Measurements from ENCODE around the gene TRAF3. TPM values are rescaled to one million over a fixed set of nuclear protein-coding genes. Genes with fewer than 3 reads are reported as not detected.
"Not testable (repeated sequence)": the region's sequence is repeated elsewhere in the genome, so short reads cannot be mapped to it uniquely, and the experiment has no call there.

The TRAF3 gene
- total RNA-seq, 5 donors from 2014 or later (not counting 1 experiment from before 2014, with no cell fraction given), result 29.6 to 46.1 (median 35.7) TPM

DNA sequence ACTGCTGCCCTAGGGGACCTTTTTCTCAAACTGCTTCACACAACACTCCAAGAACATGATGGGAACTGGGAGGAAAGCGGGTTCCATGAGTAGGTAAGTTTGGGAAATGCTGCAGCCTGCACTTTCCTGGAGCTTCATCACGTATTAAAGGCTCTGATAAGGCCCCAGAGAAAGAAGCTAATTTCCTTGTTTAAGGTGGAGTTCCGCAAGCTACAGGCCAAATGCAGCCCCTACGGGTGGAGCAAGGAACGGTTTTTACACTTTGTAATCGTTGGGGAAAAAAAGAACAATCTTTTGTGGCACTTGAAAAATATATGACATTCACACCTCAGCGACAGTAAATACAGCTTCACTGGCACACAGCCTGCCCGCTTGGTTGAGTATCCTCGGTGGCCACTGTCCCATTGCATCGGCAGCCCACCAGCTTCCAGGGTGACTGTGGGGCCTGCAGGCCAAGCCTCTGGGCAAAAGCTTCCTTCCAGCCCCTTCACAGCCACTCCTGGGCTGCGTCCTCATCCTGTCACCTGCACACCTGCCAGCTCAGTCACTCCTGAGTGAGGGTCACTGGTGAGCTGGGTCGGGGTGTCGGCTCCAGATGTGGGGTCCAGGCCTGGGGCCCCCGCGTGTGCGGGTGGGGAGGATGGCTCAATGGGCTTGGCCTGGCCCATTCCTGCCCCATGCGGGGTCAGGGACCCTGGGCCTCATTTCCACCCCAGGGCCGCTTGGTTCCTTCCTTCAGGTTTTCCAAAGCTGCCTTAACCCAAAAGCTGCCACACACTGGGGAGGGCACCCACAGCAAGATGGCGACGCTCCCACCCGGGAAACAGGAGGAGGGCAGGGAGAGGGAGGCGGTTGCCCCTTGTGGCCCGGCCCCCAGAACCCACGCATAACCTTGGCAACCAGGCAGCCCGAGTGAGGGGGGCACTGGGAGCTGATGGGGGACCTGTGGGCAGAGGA lies 147.7 kb downstream of the TRAF3 start:
- ChIA-PET CTCF (no interaction called here), POLR2A (no interaction called here)
- H3K9me3 ChIP-seq, result no peaks in the 10 kb centered on the region
- H3K27me3 Mint-ChIP-seq, result peaks cover 7 to 21% of the 10 kb centered on the region in 2 donors
- H3K27ac ChIP-seq (ENCODE audit: low read length), result no peak overlapping the region
- peaks cover 2 to 70% of the 10 kb centered on the region in 2 experiments for H3K27me3 ChIP-seq (replicated peaks in 1 of 2; ENCODE audit: control insufficient read depth in 2 of 2, extremely low read depth in 1 of 2, insufficient read depth in 2 of 2, low read length in 1 of 2)
- H3K4me1 ChIP-seq (ENCODE audit: control insufficient read depth in 1 of 2, extremely low read depth in 1 of 2, insufficient read depth in 2 of 2, low read length in 2 of 2), result peaks cover 2 to 52% of the 10 kb centered on the region in 2 experiments
- ATAC-seq (replicated peaks in 1 of 4) (no peak), DNase-seq (no peak)
- H3K36me3 Mint-ChIP-seq, result no peaks in the 10 kb centered on the region
- no peak overlapping the region for H3K27ac Mint-ChIP-seq
- WGBS (ENCODE audit: insufficient coverage), result 91% methylated on average over 17 of the region's 25 CpGs
- H3K36me3 ChIP-seq (ENCODE audit: control insufficient read depth in 2 of 2, extremely low read depth in 1 of 2, insufficient read depth in 1 of 2, low read length in 1 of 2), result no peaks in the 10 kb centered on the region
- peak overlapping the region in 1 of 3 donors; percentile 42 for H3K4me3 Mint-ChIP-seq
- H3K9me3 Mint-ChIP-seq, result no peaks in the 10 kb centered on the region
- no peak overlapping the region for H3K4me3 ChIP-seq (ENCODE audit: control insufficient read depth in 1 of 2, extremely low read depth in 1 of 2, low read length in 1 of 2)
- H3K4me1 Mint-ChIP-seq, result peaks cover 16 to 28% (median 18%) of the 10 kb centered on the region in 3 donors

DNA sequence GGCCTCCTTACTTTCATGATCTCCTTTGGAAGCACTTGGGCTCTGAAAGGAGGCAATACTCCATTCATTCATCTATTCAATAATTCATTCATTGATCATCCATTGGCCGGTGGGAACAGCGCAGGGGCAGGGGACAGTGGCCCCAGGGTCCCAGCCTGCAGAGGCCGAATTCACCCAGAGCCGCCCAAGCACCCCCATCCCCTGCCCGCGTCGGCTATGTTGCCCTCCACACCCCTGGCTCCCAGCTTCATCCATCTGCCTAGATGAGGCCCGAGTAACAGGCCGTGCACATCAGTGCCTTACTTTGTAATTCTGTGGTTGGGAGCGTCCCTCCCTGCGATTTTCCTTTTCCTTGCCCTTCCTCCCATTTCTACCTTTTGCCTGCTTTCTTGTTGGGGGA lies 148.4 kb downstream of the TRAF3 start:
- ChIA-PET POLR2A (no interaction called here), CTCF (no interaction called here)
- H3K4me3 Mint-ChIP-seq, result no peak overlapping the region
- Histone ChIP-seq H3K36me3 (ENCODE audit: control insufficient read depth in 2 of 2, extremely low read depth in 1 of 2, insufficient read depth in 1 of 2, low read length in 1 of 2) (no peaks in the 10 kb centered on the region), H3K9me3 (no peaks in the 10 kb centered on the region), H3K4me3 (ENCODE audit: control insufficient read depth in 1 of 2, extremely low read depth in 1 of 2, low read length in 1 of 2) (no peak overlapping the region), H3K27me3 (replicated peaks in 1 of 2; ENCODE audit: control insufficient read depth in 2 of 2, extremely low read depth in 1 of 2, insufficient read depth in 2 of 2, low read length in 1 of 2) (peaks cover 2 to 74% of the 10 kb centered on the region in 2 experiments), H3K27ac (ENCODE audit: low read length) (no peak overlapping the region), H3K4me1 (ENCODE audit: control insufficient read depth in 1 of 2, extremely low read depth in 1 of 2, insufficient read depth in 2 of 2, low read length in 2 of 2) (peaks cover 2 to 57% of the 10 kb centered on the region in 2 experiments)
- H3K36me3 Mint-ChIP-seq, result no peaks in the 10 kb centered on the region
- H3K27ac Mint-ChIP-seq, result no peak overlapping the region
- no peak for ATAC-seq (replicated peaks in 1 of 4)
- no peak for DNase-seq
- H3K4me1 Mint-ChIP-seq, result peaks cover 16 to 28% (median 19%) of the 10 kb centered on the region in 3 donors
- WGBS (ENCODE audit: insufficient coverage), result 100% methylated on average over 3 of the region's 11 CpGs
- no peaks in the 10 kb centered on the region for H3K9me3 Mint-ChIP-seq
- peaks cover 7 to 22% of the 10 kb centered on the region in 2 donors for H3K27me3 Mint-ChIP-seq

DNA sequence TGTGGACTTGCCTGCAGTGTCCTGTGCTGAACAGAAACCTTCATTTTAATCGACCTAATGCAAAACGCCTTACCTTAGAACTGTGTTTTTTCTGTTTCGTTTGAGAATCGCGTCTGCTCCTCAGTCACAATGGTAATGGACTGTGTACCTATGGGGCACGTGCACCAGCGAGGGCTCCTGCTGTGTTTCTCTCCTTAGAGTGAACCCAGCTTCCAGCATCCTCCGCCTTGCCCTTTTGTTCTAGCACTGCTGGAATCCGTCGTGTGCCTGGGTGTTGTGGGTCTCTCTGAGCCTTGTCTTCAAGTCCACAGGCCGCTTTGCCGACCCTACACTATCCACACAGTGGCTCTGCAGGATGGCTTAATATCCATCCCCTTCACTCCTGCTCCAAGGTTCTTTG lies 148.9 kb downstream of the TRAF3 start:
- Mint-ChIP-seq H3K9me3 (no peaks in the 10 kb centered on the region), H3K36me3 (no peaks in the 10 kb centered on the region), H3K4me1 (peaks cover 16 to 28% (median 22%) of the 10 kb centered on the region in 3 donors), H3K27ac (no peak overlapping the region), H3K27me3 (peaks cover 7 to 25% of the 10 kb centered on the region in 2 donors), H3K4me3 (no peak overlapping the region)
- Histone ChIP-seq H3K27me3 (replicated peaks in 1 of 2; ENCODE audit: control insufficient read depth in 2 of 2, extremely low read depth in 1 of 2, insufficient read depth in 2 of 2, low read length in 1 of 2) (peaks cover 2 to 79% of the 10 kb centered on the region in 2 experiments), H3K9me3 (no peaks in the 10 kb centered on the region), H3K4me3 (ENCODE audit: control insufficient read depth in 1 of 2, extremely low read depth in 1 of 2, low read length in 1 of 2) (no peak overlapping the region), H3K36me3 (ENCODE audit: control insufficient read depth in 2 of 2, extremely low read depth in 1 of 2, insufficient read depth in 1 of 2, low read length in 1 of 2) (no peaks in the 10 kb centered on the region), H3K4me1 (ENCODE audit: control insufficient read depth in 1 of 2, extremely low read depth in 1 of 2, insufficient read depth in 2 of 2, low read length in 2 of 2) (peaks cover 2 to 58% of the 10 kb centered on the region in 2 experiments), H3K27ac (ENCODE audit: low read length) (no peak overlapping the region)
- ATAC-seq (replicated peaks in 1 of 4) (no peak), DNase-seq (no peak)
- WGBS (ENCODE audit: insufficient coverage), result 88% methylated on average over 8 of the region's 12 CpGs
- ChIA-PET CTCF (no interaction called here), POLR2A (no interaction called here)

DNA sequence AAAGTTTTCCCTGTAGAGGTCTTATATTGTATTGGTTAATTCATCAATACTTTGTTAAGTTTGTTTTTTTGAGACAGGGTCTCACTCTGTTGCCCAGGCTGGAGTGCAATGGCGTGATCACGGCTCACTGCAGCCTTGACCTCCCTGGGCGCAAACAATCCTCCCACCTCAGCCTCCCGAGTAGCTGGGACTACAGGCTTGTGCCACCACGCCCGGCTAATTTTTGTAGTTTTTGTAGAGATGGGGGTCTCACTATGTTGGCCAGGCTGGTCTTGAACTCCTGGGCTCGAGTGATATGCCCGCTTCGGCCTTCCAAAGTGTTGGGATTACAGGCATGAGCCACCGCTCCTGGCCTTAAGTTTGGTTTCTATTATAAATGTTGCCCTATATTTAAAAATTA lies 149.6 kb downstream of the TRAF3 start:
- H3K36me3 Mint-ChIP-seq; DNase-seq; ATAC-seq (replicated peaks in 1 of 4); H3K4me3 ChIP-seq (ENCODE audit: control insufficient read depth in 1 of 2, extremely low read depth in 1 of 2, low read length in 1 of 2); POLR2A ChIA-PET; CTCF ChIA-PET; H3K9me3 Mint-ChIP-seq; H3K9me3 ChIP-seq; H3K36me3 ChIP-seq (ENCODE audit: control insufficient read depth in 2 of 2, extremely low read depth in 1 of 2, insufficient read depth in 1 of 2, low read length in 1 of 2); H3K27ac ChIP-seq (ENCODE audit: low read length); H3K27ac Mint-ChIP-seq: not testable (repeated sequence)
- Mint-ChIP-seq H3K4me3 (peak overlapping the region in 1 of 3 donors; percentile 70), H3K27me3 (peaks cover 7 to 28% of the 10 kb centered on the region in 2 donors), H3K4me1 (peaks cover 16 to 28% (median 22%) of the 10 kb centered on the region in 3 donors)
- WGBS (ENCODE audit: insufficient coverage), result no CpG with 5 or more reads among the region's 10 CpGs
- Histone ChIP-seq H3K4me1 (ENCODE audit: control insufficient read depth in 1 of 2, extremely low read depth in 1 of 2, insufficient read depth in 2 of 2, low read length in 2 of 2) (peaks cover 2 to 58% of the 10 kb centered on the region in 2 experiments), H3K27me3 (replicated peaks in 1 of 2; ENCODE audit: control insufficient read depth in 2 of 2, extremely low read depth in 1 of 2, insufficient read depth in 2 of 2, low read length in 1 of 2) (peaks cover 2 to 86% of the 10 kb centered on the region in 2 experiments)

DNA sequence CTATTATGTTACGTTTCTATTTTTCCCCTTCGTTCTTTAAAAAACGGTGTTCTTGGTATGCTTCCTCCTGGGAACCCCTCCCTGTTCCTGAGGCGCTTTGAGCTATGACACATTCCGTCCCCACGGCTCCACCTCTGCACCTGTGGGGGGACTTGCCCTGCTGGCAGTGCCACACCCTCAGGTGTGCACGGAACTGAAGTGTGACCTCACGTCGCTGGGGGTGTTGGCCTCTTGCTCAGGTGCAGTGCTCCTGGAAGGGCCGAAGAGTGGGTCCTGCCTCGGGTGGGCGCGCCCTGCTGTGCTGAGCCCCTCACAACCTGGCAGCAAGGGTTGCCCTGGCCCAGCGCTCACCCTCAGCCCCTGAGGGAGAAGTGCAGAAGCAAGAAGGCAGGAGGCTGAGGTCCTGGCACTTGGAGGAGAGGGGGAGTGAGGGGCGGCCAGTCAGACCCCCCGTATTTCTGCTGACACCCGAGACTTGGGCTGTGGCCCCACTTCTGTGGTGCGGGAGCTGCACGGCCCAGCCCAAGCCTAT lies 150.2 kb downstream of the TRAF3 start:
- 54% methylated on average over 18 of the region's 19 CpGs for WGBS (ENCODE audit: insufficient coverage)
- Histone ChIP-seq H3K27me3 (replicated peaks in 1 of 2; ENCODE audit: control insufficient read depth in 2 of 2, extremely low read depth in 1 of 2, insufficient read depth in 2 of 2, low read length in 1 of 2) (peaks cover 0 to 87% of the 10 kb centered on the region in 2 experiments), H3K36me3 (ENCODE audit: control insufficient read depth in 2 of 2, extremely low read depth in 1 of 2, insufficient read depth in 1 of 2, low read length in 1 of 2) (no peaks in the 10 kb centered on the region), H3K27ac (ENCODE audit: low read length) (no peak overlapping the region), H3K4me3 (ENCODE audit: control insufficient read depth in 1 of 2, extremely low read depth in 1 of 2, low read length in 1 of 2) (peak overlapping the region in 1 of 2 donors; percentile 50), H3K9me3 (no peaks in the 10 kb centered on the region), H3K4me1 (ENCODE audit: control insufficient read depth in 1 of 2, extremely low read depth in 1 of 2, insufficient read depth in 2 of 2, low read length in 2 of 2) (peaks cover 2 to 58% of the 10 kb centered on the region in 2 experiments)
- Mint-ChIP-seq H3K9me3 (no peaks in the 10 kb centered on the region), H3K36me3 (no peaks in the 10 kb centered on the region), H3K27ac (no peak overlapping the region), H3K4me3 (peak overlapping the region; percentile 58 to 71 (median 70)), H3K4me1 (peaks cover 16 to 28% (median 22%) of the 10 kb centered on the region in 3 donors), H3K27me3 (peaks cover 7 to 28% of the 10 kb centered on the region in 2 donors)
- CTCF ChIA-PET, result no interaction called here
- POLR2A ChIA-PET, result no interaction called here
- DNase-seq (no peak), ATAC-seq (replicated peaks in 1 of 4) (no peak)

DNA sequence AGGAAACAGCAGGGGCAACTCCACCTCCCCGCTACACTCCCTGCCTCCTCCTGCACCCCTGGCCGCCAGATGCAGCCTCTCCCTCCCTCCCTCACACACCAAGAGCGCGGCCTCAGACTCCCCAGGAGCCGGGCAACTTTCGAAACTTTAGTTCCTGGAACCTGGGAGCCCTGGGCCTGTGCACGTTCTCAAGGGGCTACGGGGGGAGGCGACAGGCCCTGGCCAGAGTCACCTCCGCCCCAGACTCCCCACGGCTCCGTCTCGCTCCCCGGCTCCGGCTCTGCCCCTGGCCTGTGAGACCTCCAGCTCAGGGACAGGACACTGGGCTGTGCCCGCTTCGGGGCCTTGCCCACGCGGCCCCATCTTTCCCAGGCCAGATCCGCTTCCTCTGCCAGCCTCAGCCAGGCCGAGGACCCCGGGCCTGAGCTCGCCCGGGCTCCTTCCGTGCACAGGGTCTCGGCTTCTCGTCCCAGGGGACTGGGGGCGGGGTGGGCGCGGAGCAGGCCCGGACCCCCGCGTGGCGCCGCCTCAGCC lies 150.7 kb downstream of the TRAF3 start:
- H3K4me3 ChIP-seq (ENCODE audit: control insufficient read depth in 1 of 2, extremely low read depth in 1 of 2, low read length in 1 of 2), result peak overlapping the region; percentile 0 to 50
- peaks cover 0 to 84% of the 10 kb centered on the region in 2 experiments for H3K27me3 ChIP-seq (replicated peaks in 1 of 2; ENCODE audit: control insufficient read depth in 2 of 2, extremely low read depth in 1 of 2, insufficient read depth in 2 of 2, low read length in 1 of 2)
- H3K4me1 ChIP-seq (ENCODE audit: control insufficient read depth in 1 of 2, extremely low read depth in 1 of 2, insufficient read depth in 2 of 2, low read length in 2 of 2), result peaks cover 2 to 53% of the 10 kb centered on the region in 2 experiments
- no peaks in the 10 kb centered on the region for H3K36me3 Mint-ChIP-seq
- peak overlapping the region; percentile 70 to 74 (median 71) for H3K4me3 Mint-ChIP-seq
- H3K9me3 ChIP-seq, result no peaks in the 10 kb centered on the region
- ATAC-seq (replicated peaks in 1 of 4), result peak; percentile 15 to 35 (median 22)
- H3K36me3 ChIP-seq (ENCODE audit: control insufficient read depth in 2 of 2, extremely low read depth in 1 of 2, insufficient read depth in 1 of 2, low read length in 1 of 2), result no peaks in the 10 kb centered on the region
- CTCF ChIA-PET, result no interaction called here
- no peaks in the 10 kb centered on the region for H3K9me3 Mint-ChIP-seq
- no peak overlapping the region for H3K27ac ChIP-seq (ENCODE audit: low read length)
- POLR2A ChIA-PET, result no interaction called here
- H3K27me3 Mint-ChIP-seq, result peaks cover 7 to 28% of the 10 kb centered on the region in 2 donors
- DNase-seq, result peak in 4 of 35 experiments; percentile 15 to 32 (median 20)
- no peak overlapping the region for H3K27ac Mint-ChIP-seq
- 12% methylated on average over 34 of the region's 35 CpGs for WGBS (ENCODE audit: insufficient coverage)
- H3K4me1 Mint-ChIP-seq, result peaks cover 16 to 28% (median 21%) of the 10 kb centered on the region in 3 donors
